ENCODE data around the gene SLC31A1. TPM values are rescaled to one million over a fixed set of nuclear protein-coding genes. Genes with fewer than 3 reads are reported as not detected.

SLC31A1 gene
- total RNA-seq (2021; fragmentation: NEBNext Ultra II Directional; extraction: Animal tissue kit (Norgen Biotek cat#: 25700)), result 40.7 and 40.8 TPM in 2 replicates
- polyA plus RNA-seq (2011; rRNA removed), result 13.8 and 23.9 TPM in 2 replicates
- polyA plus RNA-seq (2011; cell fraction: cytosol; rRNA removed), result 20.8 TPM
- 9.0 TPM for polyA plus RNA-seq (2011; cell fraction: nucleus; rRNA removed)
- 24.1 to 34.9 TPM (median 26.8 TPM) in 4 replicates for polyA plus RNA-seq (2012, experiment 1 of 2)
- 6.1 TPM for polyA plus RNA-seq (2012, experiment 2 of 2)
- 43.4 TPM for polyA plus RNA-seq (2013, experiment 1 of 2)
- polyA plus RNA-seq (2013, experiment 2 of 2), result 49.3 TPM
- 30.2 and 36.0 TPM in 2 replicates for polyA minus RNA-seq (2011; rRNA and poly(A)+ RNA removed)
- 14.8 TPM for polyA minus RNA-seq (2011; cell fraction: cytosol; rRNA and poly(A)+ RNA removed)
- 20.4 TPM for polyA minus RNA-seq (2011; cell fraction: nucleus; rRNA and poly(A)+ RNA removed)
- long read RNA-seq, experiment 1, full-length matches to known transcripts, result 15 of 44 reads
- long read RNA-seq, experiment 1, partial matches to known transcripts, result 6 of 44 reads
- long read RNA-seq, experiment 1, other reads (novel, unspliced or antisense), result 23 of 44 reads
- long read RNA-seq, experiment 2, full-length matches to known transcripts, result 25 of 40 reads
- long read RNA-seq, experiment 2, partial matches to known transcripts, result 6 of 40 reads
- long read RNA-seq, experiment 2, other reads (novel, unspliced or antisense), result 9 of 40 reads

- Histone ChIP-seq H2BK12ac (ENCODE audit: low read depth, low read length) (no peak within 1 kb of the TSS), H3K9ac (replicated peaks in 1 of 4; ENCODE audit: extremely low read depth in 1 of 4, low read depth in 3 of 4, low read length in 3 of 4) (peak within 1 kb of the TSS; percentile 78 to 93 (median 82)), H3K4me2 (ENCODE audit: insufficient read depth in 1 of 2, low read depth in 2 of 2, low read length in 2 of 2) (peak within 1 kb of the TSS; percentile 93 to 99), H2BK15ac (ENCODE audit: low read length) (no peak within 1 kb of the TSS), H4K20me1 (replicated peaks in 1 of 2; ENCODE audit: control insufficient read depth in 1 of 2, insufficient read depth in 2 of 2, low read length in 2 of 2) (peaks cover 0 to 2% of the 10 kb centered on the region in 2 experiments), H2BK20ac (ENCODE audit: low read length) (no peak within 1 kb of the TSS), H4K8ac (ENCODE audit: extremely low read depth, insufficient read depth, low read length) (peak within 1 kb of the TSS; percentile 59; the same call in 1 of the 2 replicates), H3K23me2 (ENCODE audit: low read depth, low read length) (peaks cover 10% of the 10 kb centered on the region), H3K9me3 (ENCODE audit: insufficient read depth in 2 of 2, low read depth in 1 of 2, low read length in 1 of 2) (no peaks in the 10 kb centered on the region), H4K91ac (replicated peaks; ENCODE audit: insufficient read length, low read length) (peak within 1 kb of the TSS; percentile 68), H3K4me1 (replicated peaks in 1 of 4; ENCODE audit: control insufficient read depth in 3 of 4, insufficient read depth in 4 of 4, low read length in 3 of 4) (peaks cover 0 to 10% (median 1%) of the 10 kb centered on the region in 4 experiments; a peak in 4 of 7 replicates), H3K14ac (ENCODE audit: insufficient read length) (no peak within 1 kb of the TSS), H2BK5ac (ENCODE audit: low read depth, low read length) (peak within 1 kb of the TSS; percentile 38; the same call in 1 of the 2 replicates), H3K27me3 (replicated peaks in 1 of 4; ENCODE audit: control insufficient read depth in 3 of 4, extremely low read depth in 1 of 4, insufficient read depth in 3 of 4, low read length in 3 of 4) (no peaks in the 10 kb centered on the region), H3K79me1 (ENCODE audit: low read depth, low read length) (0 out of 2 replicates have a peak, but pooled peaks cover 3% of the 10 kb centered on the region), H2BK120ac (replicated peaks; ENCODE audit: low read depth, low read length) (no peak within 1 kb of the TSS), H3K56ac (replicated peaks; ENCODE audit: insufficient read length, low read depth, low read length) (peak within 1 kb of the TSS; percentile 71), H3K36me3 (ENCODE audit: control insufficient read depth in 2 of 4, insufficient read depth in 4 of 4, low read length in 3 of 4) (no peaks in the 10 kb centered on the region; a peak in 1 of 8 replicates), H2AFZ (ENCODE audit: low read length) (peak within 1 kb of the TSS; percentile 94), H2AK5ac (ENCODE audit: low read depth, low read length) (no peak within 1 kb of the TSS), H3K79me2 (ENCODE audit: control insufficient read depth in 1 of 2, insufficient read depth in 2 of 2, low read length in 2 of 2) (peaks cover 6 to 52% of the 10 kb centered on the region in 2 experiments), H3K18ac (ENCODE audit: extremely low read depth, low read length) (peak within 1 kb of the TSS; percentile 95), H3K23ac (ENCODE audit: insufficient read length) (no peak within 1 kb of the TSS), H3K4me3 (ENCODE audit: extremely low read depth in 1 of 4, insufficient read depth in 2 of 4, low read depth in 3 of 4, low read length in 4 of 4) (peak within 1 kb of the TSS; percentile 93 to 96 (median 94)), H4K5ac (ENCODE audit: insufficient read length, low read depth, low read length) (peak within 1 kb of the TSS; percentile 93), H3K4ac (replicated peaks; ENCODE audit: insufficient read length, low read depth, low read length) (peak within 1 kb of the TSS; percentile 88), H3K27ac (ENCODE audit: low read depth, low read length) (peak within 1 kb of the TSS; percentile 71; the same call in 1 of the 2 replicates)
- ChIA-PET CTCF (ENCODE audit: partially characterized antibody) (interaction anchor here (0.7 to 3.1 kb wide), 8 partner anchors 27 to 370 kb away, joined by 3 to 17 read pairs (median 3); partner anchors contain the start of genes CDC26, PRPF4 and SLC31A2), POLR2A (ENCODE audit: partially characterized antibody) (interaction anchor here (0.7 to 2.9 kb wide), 13 partner anchors 10 to 189 kb away, joined by 3 to 10 read pairs (median 4); partner anchors contain the start of genes C9orf43, CDC26, POLE3 and PRPF4)
- DNase-seq (ENCODE audit: low read depth in 1 of 2, low spot score in 2 of 2), result peak; percentile 95 to 98
- WGBS, 2 experiments (ENCODE audit: extremely low coverage in 1 of 2, insufficient coverage in 1 of 2, insufficient read length in 1 of 2, insufficient replicate concordance in 2 of 2, low coverage in 1 of 2, low lambda C conversion rate in 2 of 2, missing lambda C conversion rate in 1 of 2), result 2% methylated on average over 61 of the region's 65 CpGs; no CpG with 5 or more reads in 1 of the 2 experiments
- FAIRE-seq, result no peak
- TF ChIP-seq RFX5 (IDR thresholded peaks at IDR 0.05; ENCODE audit: borderline replicate concordance, low read depth, low read length) (no peak), BCL11A (IDR thresholded peaks at IDR 0.05; ENCODE audit: low read depth in 2 of 2, low read length in 2 of 2) (no peak), KDM1A (IDR thresholded peaks at IDR 0.05; ENCODE audit: borderline replicate concordance, low read length) (no peak), GABPA (IDR thresholded peaks at IDR 0.05; ENCODE audit: borderline replicate concordance, insufficient read depth, low read length) (no peak), ATF2 (IDR thresholded peaks at IDR 0.05; ENCODE audit: low read length) (peak; percentile 69; the same call in 1 of the 2 replicates), CHD2 (IDR thresholded peaks at IDR 0.05; ENCODE audit: low read length) (no peak)
Measured at GRCh38 chr9:113221003-113221799, at the start of gene SLC31A1, which contains the start of gene FKBP15. Gene SLC31A1, plus strand, starts transcription at chr9:113221544. Its CDS starts 34,605 bp downstream, at chr9:113256149. Gene FKBP15, minus strand, starts transcription at chr9:113221277. Its CDS starts 34 bp downstream, at chr9:113221243.
